H9 (cell line): ENCODE measurements around the gene SPATA31D4. TPM values are rescaled to one million over a fixed set of nuclear protein-coding genes. Genes with fewer than 3 reads are reported as not detected.

Source experiments
- DNase-seq: peaks from one replicate; pipeline ENCODE4 v3.0.0-alpha.2; 2017
- H2AFZ ChIP-seq: one replicate; pipeline ENCODE4 v1.6.1; 2013; ENCODE audit warnings: mild to moderate bottlenecking, low read length, control low read depth, moderate library complexity
- H2AK5ac ChIP-seq: 2 replicates; pipeline ENCODE4 v1.6.1; 2013; ENCODE audit warnings: low read length, control low read depth, mixed read lengths; ENCODE audit not compliant: insufficient read length
- H2BK120ac ChIP-seq: one replicate; pipeline ENCODE4 v1.6.1; 2013; ENCODE audit warnings: low read depth, mild to moderate bottlenecking, low read length, control low read depth, inconsistent platforms; ENCODE audit not compliant: poor library complexity, severe bottlenecking
- H2BK12ac ChIP-seq: 2 replicates; pipeline ENCODE4 v1.6.1; 2013; ENCODE audit warnings: low read length, control low read depth, mixed read lengths, low read depth; ENCODE audit not compliant: insufficient read length
- H2BK15ac ChIP-seq: 2 replicates; pipeline ENCODE4 v1.6.1; 2013; ENCODE audit warnings: low read depth, low read length, control low read depth
- H2BK20ac ChIP-seq: one replicate; pipeline ENCODE4 v1.6.1; 2013; ENCODE audit warnings: low read depth, mild to moderate bottlenecking, low read length, control low read depth, inconsistent platforms; ENCODE audit not compliant: poor library complexity, severe bottlenecking
- H2BK5ac ChIP-seq: 2 replicates; pipeline ENCODE4 v1.6.1; 2013; ENCODE audit warnings: low read length, control low read depth, mixed read lengths; ENCODE audit not compliant: insufficient read length
- H3K14ac ChIP-seq: 2 replicates; pipeline ENCODE4 v1.6.1; 2013; ENCODE audit warnings: low read length, control low read depth; ENCODE audit not compliant: insufficient read depth
- H3K18ac ChIP-seq: 2 replicates; pipeline ENCODE4 v1.6.1; 2013; ENCODE audit warnings: low read depth, mild to moderate bottlenecking, mixed read lengths, low read length, control low read depth; ENCODE audit not compliant: insufficient read length
- H3K23ac ChIP-seq: 2 replicates; pipeline ENCODE4 v1.6.1; 2013; ENCODE audit warnings: low read length, control low read depth, mixed read lengths, low read depth; ENCODE audit not compliant: insufficient read length
- H3K23me2 ChIP-seq: 2 replicates; pipeline ENCODE4 v1.6.1; 2013; ENCODE audit warnings: low read depth, mild to moderate bottlenecking, mixed read lengths, low read length, control low read depth; ENCODE audit not compliant: insufficient read length, poor library complexity, severe bottlenecking
- H3K27ac ChIP-seq: 2 replicates; pipeline ENCODE4 v1.5.1; 2013; ENCODE audit warnings: low read length, control low read depth, mixed read lengths, low read depth; ENCODE audit not compliant: insufficient read length
- H3K27me3 ChIP-seq: 2 replicates; pipeline ENCODE4 v1.6.1; 2013; ENCODE audit warnings: low read length, control low read depth, inconsistent platforms; ENCODE audit not compliant: insufficient read depth
- H3K4ac ChIP-seq: 2 replicates; pipeline ENCODE4 v1.6.1; 2013; ENCODE audit warnings: low read depth, mild to moderate bottlenecking, control low read depth, inconsistent platforms, low read length, moderate library complexity
- H3K4me1 ChIP-seq: 2 replicates; pipeline ENCODE4 v1.6.1; 2013; ENCODE audit warnings: low read length, control low read depth, inconsistent platforms; ENCODE audit not compliant: insufficient read depth
- H3K4me2 ChIP-seq: 2 replicates; pipeline ENCODE4 v1.6.1; 2013; ENCODE audit warnings: low read length, control low read depth, mixed read lengths; ENCODE audit not compliant: insufficient read length, insufficient read depth
- H3K56ac ChIP-seq: 2 replicates; pipeline ENCODE4 v1.6.1; 2013; ENCODE audit warnings: low read depth, mild to moderate bottlenecking, mixed read lengths, low read length, control low read depth; ENCODE audit not compliant: insufficient read length
- H3K79me1 ChIP-seq: 2 replicates; pipeline ENCODE4 v1.6.1; 2013; ENCODE audit warnings: low read depth, mild to moderate bottlenecking, moderate library complexity, low read length, control low read depth, inconsistent platforms; ENCODE audit not compliant: insufficient read depth, poor library complexity, severe bottlenecking
- H3K79me2 ChIP-seq: 2 replicates; pipeline ENCODE4 v1.6.1; 2013; ENCODE audit warnings: low read length, control low read depth, inconsistent platforms; ENCODE audit not compliant: insufficient read depth
- H3K9ac ChIP-seq: 2 replicates; pipeline ENCODE4 v1.6.1; 2013; ENCODE audit warnings: low read length, control low read depth, mixed read lengths; ENCODE audit not compliant: insufficient read length; ENCODE audit errors: extremely low read depth
- H3K9me3 ChIP-seq: one replicate; pipeline ENCODE4 v1.6.1; 2013; ENCODE audit warnings: low read depth, low read length, inconsistent platforms; ENCODE audit not compliant: control insufficient read depth
- H3T11ph ChIP-seq: one replicate; pipeline ENCODE4 v1.6.1; 2013; ENCODE audit warnings: mild to moderate bottlenecking, low read length, control low read depth, inconsistent platforms
- H4K20me1 ChIP-seq: one replicate; pipeline ENCODE4 v1.6.1; 2013; ENCODE audit not compliant: control insufficient read depth, insufficient read length, insufficient read depth
- H4K5ac ChIP-seq: 2 replicates; pipeline ENCODE4 v1.6.1; 2013; ENCODE audit warnings: low read depth, mild to moderate bottlenecking, mixed read lengths, low read length, control low read depth; ENCODE audit not compliant: insufficient read length
- H4K8ac ChIP-seq: replicated peaks from 2 replicates; pipeline ENCODE4 v1.6.1; 2013; ENCODE audit warnings: low read length, control low read depth, mixed read lengths, low read depth; ENCODE audit not compliant: insufficient read length
- H4K91ac ChIP-seq: 2 replicates; pipeline ENCODE4 v1.6.1; 2013; ENCODE audit warnings: low read depth, mild to moderate bottlenecking, moderate library complexity, mixed read lengths, low read length, control low read depth; ENCODE audit not compliant: insufficient read length
- H3K27ac Mint-ChIP-seq, 3 experiments: 2 replicates in 2 of 3; 3 replicates in 1 of 3; pipeline ENCODE4 v1.8.0; 2020 to 2021; ENCODE audit warnings: mixed read lengths in 3 of 3, mild to moderate bottlenecking in 1 of 3, moderate library complexity in 1 of 3
- H3K27me3 Mint-ChIP-seq: 2 replicates; pipeline ENCODE4 v1.8.0; 2021; ENCODE audit warnings: low read depth, mild to moderate bottlenecking, moderate library complexity, mixed read lengths
- H3K36me3 Mint-ChIP-seq, 3 experiments: 2 replicates in 2 of 3; 3 replicates in 1 of 3; pipeline ENCODE4 v1.8.0; 2020 to 2021; ENCODE audit warnings: low read depth in 3 of 3, mixed read lengths in 3 of 3; ENCODE audit not compliant: insufficient read depth in 1 of 3
- H3K4me1 Mint-ChIP-seq, 2 experiments: 2 replicates each; pipeline ENCODE4 v1.8.0; 2020; ENCODE audit warnings: mixed read lengths in 2 of 2
- H3K4me3 Mint-ChIP-seq, 2 experiments: 2 replicates in 1 of 2; 3 replicates in 1 of 2; pipeline ENCODE4 v1.8.0; 2020 to 2021; ENCODE audit warnings: mild to moderate bottlenecking in 2 of 2, mixed read lengths in 2 of 2, moderate library complexity in 1 of 2
- H3K9me3 Mint-ChIP-seq, 2 experiments: 2 replicates in 1 of 2; 3 replicates in 1 of 2; pipeline ENCODE4 v1.8.0; 2020; ENCODE audit warnings: mild to moderate bottlenecking in 2 of 2, mixed read lengths in 2 of 2, moderate library complexity in 1 of 2
- total RNA-seq: library from RNA; stranded (reverse); gene quantifications from 2 replicates; pipeline ENCODE4 v1.2.1, GENCODE V29; 2021
- TF ChIP-seq, protein P1 (sequence below): fragments of 200-600 bp; sonication (generic); conservative IDR thresholded peaks from 3 replicates; pipeline ENCODE4 v1.8.0; 2021; ENCODE audit warnings: antibody characterized with exemption, mild to moderate bottlenecking

SPATA31D4 gene
- total RNA-seq, 1 experiment from 2014 or later, result not detected

DNA sequence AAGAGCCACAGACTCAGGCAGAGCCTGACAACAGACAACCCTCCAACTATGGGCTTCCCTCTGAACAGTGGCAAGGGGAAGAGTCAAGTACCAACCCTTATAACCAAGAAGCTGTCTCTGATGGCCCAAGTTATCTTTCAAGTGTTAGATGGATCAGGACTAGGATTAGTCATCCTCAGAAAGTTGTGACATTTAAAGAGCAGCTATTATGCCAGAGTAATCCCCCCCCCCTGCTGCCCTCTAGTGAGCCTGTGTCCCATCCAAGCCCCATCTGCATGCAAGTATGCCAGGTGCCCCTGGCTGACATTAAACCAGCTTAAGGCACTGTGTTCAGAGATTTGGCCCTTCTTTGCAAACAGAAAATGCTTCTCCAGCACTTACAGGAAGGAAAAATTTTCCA lies 43.5 kb downstream of the SPATA31D4 start:
- H3K9ac ChIP-seq, result no peak overlapping the region
- H2AK5ac ChIP-seq, result no peak overlapping the region
- H3K4me1 ChIP-seq, result no peaks in the 10 kb centered on the region
- H3K79me2 ChIP-seq, result 0 out of 2 replicates have a peak, but pooled peaks cover 2% of the 10 kb centered on the region
- H4K5ac ChIP-seq, result no peak overlapping the region
- H4K20me1 ChIP-seq, result no peaks in the 10 kb centered on the region
- H3K4ac ChIP-seq, result no peak overlapping the region
- Mint-ChIP-seq H3K27ac (no peak overlapping the region), H3K4me3 (no peak overlapping the region; a peak in 1 of 5 replicates), H3K9me3 (peaks cover 7 to 8% of the 10 kb centered on the region in 2 experiments; a peak in 3 of 5 replicates), H3K4me1 (no peaks in the 10 kb centered on the region), H3K27me3 (no peaks in the 10 kb centered on the region; the same call in 1 of the 2 replicates), H3K36me3 (peaks cover 0 to 4% (median 3%) of the 10 kb centered on the region in 3 experiments; a peak in 2 of 7 replicates)
- no peak for DNase-seq
- no peak overlapping the region for H3K27ac ChIP-seq
- no peaks in the 10 kb centered on the region for H3K9me3 ChIP-seq
- H4K91ac ChIP-seq, result no peak overlapping the region
- H3K14ac ChIP-seq, result no peak overlapping the region
- no peak overlapping the region for H3K23ac ChIP-seq
- H3K4me2 ChIP-seq, result no peak overlapping the region
- no peak overlapping the region for H3K56ac ChIP-seq
- no peak overlapping the region for H2BK120ac ChIP-seq
- no peak overlapping the region for H2BK12ac ChIP-seq
- H3T11ph ChIP-seq, result no peak overlapping the region
- H2BK20ac ChIP-seq, result no peak overlapping the region
- H3K23me2 ChIP-seq, result no peaks in the 10 kb centered on the region
- TF ChIP-seq, protein P1, sequence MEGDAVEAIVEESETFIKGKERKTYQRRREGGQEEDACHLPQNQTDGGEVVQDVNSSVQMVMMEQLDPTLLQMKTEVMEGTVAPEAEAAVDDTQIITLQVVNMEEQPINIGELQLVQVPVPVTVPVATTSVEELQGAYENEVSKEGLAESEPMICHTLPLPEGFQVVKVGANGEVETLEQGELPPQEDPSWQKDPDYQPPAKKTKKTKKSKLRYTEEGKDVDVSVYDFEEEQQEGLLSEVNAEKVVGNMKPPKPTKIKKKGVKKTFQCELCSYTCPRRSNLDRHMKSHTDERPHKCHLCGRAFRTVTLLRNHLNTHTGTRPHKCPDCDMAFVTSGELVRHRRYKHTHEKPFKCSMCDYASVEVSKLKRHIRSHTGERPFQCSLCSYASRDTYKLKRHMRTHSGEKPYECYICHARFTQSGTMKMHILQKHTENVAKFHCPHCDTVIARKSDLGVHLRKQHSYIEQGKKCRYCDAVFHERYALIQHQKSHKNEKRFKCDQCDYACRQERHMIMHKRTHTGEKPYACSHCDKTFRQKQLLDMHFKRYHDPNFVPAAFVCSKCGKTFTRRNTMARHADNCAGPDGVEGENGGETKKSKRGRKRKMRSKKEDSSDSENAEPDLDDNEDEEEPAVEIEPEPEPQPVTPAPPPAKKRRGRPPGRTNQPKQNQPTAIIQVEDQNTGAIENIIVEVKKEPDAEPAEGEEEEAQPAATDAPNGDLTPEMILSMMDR, result no peak
- H3K27me3 ChIP-seq, result no peaks in the 10 kb centered on the region
- H3K79me1 ChIP-seq, result no peaks in the 10 kb centered on the region
- H2BK15ac ChIP-seq, result no peak overlapping the region
- no peak overlapping the region for H4K8ac ChIP-seq
- H3K18ac ChIP-seq, result no peak overlapping the region
- no peak overlapping the region for H2BK5ac ChIP-seq
- no peak overlapping the region for H2AFZ ChIP-seq
